ENCODE measurements around the gene PDE4C.
A peak's percentile ranks its signal among the peaks of the same experiment; 100 is the strongest.

The PDE4C gene

DNA sequence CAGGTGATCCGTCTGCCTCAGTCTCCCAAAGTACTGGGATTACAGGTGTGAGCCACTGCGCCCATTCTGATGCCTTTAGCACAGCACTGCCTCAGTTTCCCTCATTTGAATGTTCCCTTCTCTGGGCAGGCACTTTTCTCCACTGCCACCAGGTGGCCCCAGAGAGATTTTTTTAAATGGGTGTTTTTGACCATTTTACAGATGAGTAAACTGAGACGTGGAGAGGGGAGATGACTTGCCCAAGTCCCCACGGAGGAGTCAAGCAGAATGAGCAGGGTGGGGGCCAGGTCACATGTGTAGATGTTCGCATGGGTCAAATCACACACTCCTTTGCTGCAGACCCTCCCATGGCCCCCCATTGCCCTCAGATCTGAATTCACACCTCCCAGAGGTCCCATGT is 3.2 kb upstream of the PDE4C start:
- TF ChIP-seq, protein P1, sequence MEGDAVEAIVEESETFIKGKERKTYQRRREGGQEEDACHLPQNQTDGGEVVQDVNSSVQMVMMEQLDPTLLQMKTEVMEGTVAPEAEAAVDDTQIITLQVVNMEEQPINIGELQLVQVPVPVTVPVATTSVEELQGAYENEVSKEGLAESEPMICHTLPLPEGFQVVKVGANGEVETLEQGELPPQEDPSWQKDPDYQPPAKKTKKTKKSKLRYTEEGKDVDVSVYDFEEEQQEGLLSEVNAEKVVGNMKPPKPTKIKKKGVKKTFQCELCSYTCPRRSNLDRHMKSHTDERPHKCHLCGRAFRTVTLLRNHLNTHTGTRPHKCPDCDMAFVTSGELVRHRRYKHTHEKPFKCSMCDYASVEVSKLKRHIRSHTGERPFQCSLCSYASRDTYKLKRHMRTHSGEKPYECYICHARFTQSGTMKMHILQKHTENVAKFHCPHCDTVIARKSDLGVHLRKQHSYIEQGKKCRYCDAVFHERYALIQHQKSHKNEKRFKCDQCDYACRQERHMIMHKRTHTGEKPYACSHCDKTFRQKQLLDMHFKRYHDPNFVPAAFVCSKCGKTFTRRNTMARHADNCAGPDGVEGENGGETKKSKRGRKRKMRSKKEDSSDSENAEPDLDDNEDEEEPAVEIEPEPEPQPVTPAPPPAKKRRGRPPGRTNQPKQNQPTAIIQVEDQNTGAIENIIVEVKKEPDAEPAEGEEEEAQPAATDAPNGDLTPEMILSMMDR (IDR thresholded peaks at IDR 0.05; ENCODE audit: low read depth, low read length, missing control alignments), result peak; percentile 60
- DNase-seq (ENCODE audit: low read depth), result no peak
- no peak overlapping the region for H3K4me3 ChIP-seq (ENCODE audit: low read depth, low read length)

GRCh38 chr19:18227781-18228271 is 1.6 kb upstream of the PDE4C start:
- DNase-seq (ENCODE audit: low read depth), result no peak
- H3K4me3 ChIP-seq (ENCODE audit: low read depth, low read length), result no peak overlapping the region
- TF ChIP-seq, protein P1 (IDR thresholded peaks at IDR 0.05; ENCODE audit: low read depth, low read length, missing control alignments), result no peak

DNA sequence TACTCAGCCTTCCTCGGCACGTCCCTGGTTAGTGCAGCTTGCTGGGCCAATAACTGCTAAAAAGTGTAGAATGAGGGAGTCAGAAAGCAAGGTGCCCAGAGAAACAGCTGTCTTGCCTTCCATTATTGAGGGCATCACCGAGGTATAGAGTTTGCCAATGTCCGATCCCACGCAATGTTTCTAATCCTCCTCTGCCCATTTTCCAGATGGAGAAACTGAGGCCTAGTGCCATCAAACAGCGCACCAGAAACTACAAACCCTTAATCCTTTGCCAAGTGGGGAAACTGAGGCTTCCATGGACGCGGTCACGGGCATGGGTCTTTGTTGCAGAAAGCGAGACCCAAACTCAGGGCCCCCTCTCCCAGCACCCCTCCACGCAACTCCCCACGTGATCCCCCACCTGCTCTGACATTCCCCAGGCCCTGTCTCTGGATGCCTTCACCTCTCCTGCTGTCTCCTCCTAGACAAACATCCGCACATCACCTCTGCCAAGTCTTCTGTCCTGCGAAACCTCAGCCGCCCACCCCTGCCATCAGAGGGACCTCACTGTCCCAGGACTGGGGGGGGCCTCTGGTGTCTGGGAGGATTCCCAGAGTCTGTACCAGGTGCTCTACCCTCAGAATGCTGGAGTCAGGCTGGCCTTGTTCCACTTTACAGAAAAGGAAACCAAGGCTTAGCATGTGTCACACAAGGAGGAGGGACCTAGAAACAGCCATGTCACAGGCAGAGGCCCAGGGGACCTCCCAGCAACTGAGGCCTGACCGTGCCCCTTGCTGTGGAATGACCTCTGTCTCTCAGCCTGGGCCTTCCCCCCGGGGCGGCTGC is 930 bp upstream of the PDE4C start:
- TF ChIP-seq, protein P1 (IDR thresholded peaks at IDR 0.05; ENCODE audit: low read depth, low read length, missing control alignments), result no peak
- H3K4me3 ChIP-seq (ENCODE audit: low read depth, low read length), result no peak overlapping the region
- DNase-seq (ENCODE audit: low read depth), result no peak

GRCh38 chr19:18225355-18225701 is 910 bp downstream of the PDE4C start:
- TF ChIP-seq, protein P1 (IDR thresholded peaks at IDR 0.05; ENCODE audit: low read depth, low read length, missing control alignments), result no peak
- no peak overlapping the region for H3K4me3 ChIP-seq (ENCODE audit: low read depth, low read length)
- no peak for DNase-seq (ENCODE audit: low read depth)

DNA sequence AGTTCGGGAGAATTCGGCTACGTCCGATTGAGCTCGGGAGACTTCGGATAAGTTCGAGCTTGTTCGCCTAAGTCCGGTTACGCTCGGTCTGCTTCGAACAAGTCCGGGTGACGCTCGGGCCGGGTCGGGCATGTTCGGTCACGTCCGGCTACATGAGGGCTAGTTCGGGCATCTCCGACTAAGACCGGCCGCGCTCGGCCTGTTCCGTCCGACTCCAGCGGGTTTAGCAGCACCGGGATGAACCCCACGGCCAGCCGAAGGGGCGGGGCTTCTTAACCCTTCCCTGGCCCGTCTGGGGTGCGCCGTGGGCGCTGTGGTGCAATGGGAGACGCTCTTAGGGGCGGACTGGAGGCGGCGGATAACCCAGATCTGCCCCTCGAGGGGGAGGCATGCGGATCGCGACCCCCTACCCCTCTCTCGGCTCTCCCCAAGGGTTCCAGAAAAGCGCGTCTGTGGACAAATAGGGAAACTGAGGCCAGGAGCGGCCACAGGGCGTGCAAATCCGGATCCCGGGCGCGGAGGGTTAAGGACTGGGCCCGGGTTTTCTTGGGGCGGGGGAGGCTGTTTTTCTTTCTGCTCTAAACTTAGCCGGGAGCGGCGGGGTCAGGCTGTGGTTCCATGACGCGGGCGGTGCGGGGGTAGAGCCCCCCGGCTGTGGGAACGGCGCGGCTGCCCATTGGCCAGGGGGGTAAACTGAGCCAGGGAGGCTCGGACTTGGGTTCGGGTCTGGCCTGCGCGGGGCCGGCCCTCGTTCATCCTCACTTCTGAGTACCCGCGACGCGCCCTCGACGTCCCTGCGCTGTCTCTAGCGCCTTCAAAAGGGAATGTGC is 1.5 kb downstream of the PDE4C start:
- TF ChIP-seq, protein P1 (IDR thresholded peaks at IDR 0.05; ENCODE audit: low read depth, low read length, missing control alignments), result no peak
- H3K4me3 ChIP-seq (ENCODE audit: low read depth, low read length), result peak overlapping the region; percentile 47

GRCh38 chr19:18223860-18224524 is 2.2 kb downstream of the PDE4C start:
- DNase-seq (ENCODE audit: low read depth), result no peak
- peak overlapping the region; percentile 47 for H3K4me3 ChIP-seq (ENCODE audit: low read depth, low read length)
- TF ChIP-seq, protein P1 (IDR thresholded peaks at IDR 0.05; ENCODE audit: low read depth, low read length, missing control alignments), result no peak

More for the DNA sequence above, 1.5 kb downstream of the PDE4C start:
- peak; percentile 98 for DNase-seq (ENCODE audit: low read depth)
